ENCODE measurements around the gene CC2D2A.
"Not testable (repeated sequence)": the region's sequence is repeated elsewhere in the genome, so short reads cannot be mapped to it uniquely, and the experiment has no call there.

The CC2D2A gene

GRCh38 chr4:15612136-15612535, 142.5 kb downstream of the CC2D2A start:
- TF ChIP-seq CTCF (IDR thresholded peaks at IDR 0.05; ENCODE audit: low read depth, low read length, poor library complexity, severe bottlenecking) (no peak), EZH2phosphoT487 (IDR thresholded peaks at IDR 0.05; ENCODE audit: borderline replicate concordance, low read length) (no peak)
- no peaks in the 10 kb centered on the region; the same call in 1 of the 2 replicates for H4K20me1 ChIP-seq (ENCODE audit: control insufficient read depth, insufficient read depth, low read depth, low read length)
- no peaks in the 10 kb centered on the region for H3K9me2 ChIP-seq (replicated peaks; ENCODE audit: control insufficient read depth, low read length)
- peaks cover 17% of the 10 kb centered on the region for H3K36me3 ChIP-seq (ENCODE audit: control insufficient read depth, low read length)
- no peaks in the 10 kb centered on the region for H3K27me3 ChIP-seq (ENCODE audit: control insufficient read depth, low read length)
- peaks cover 21% of the 10 kb centered on the region for H3K79me2 ChIP-seq (ENCODE audit: control insufficient read depth, low read length)
- H3K27ac ChIP-seq (ENCODE audit: low read depth, low read length) = no peak overlapping the region
- H3F3A ChIP-seq (ENCODE audit: control insufficient read depth, insufficient read depth) = no peaks in the 10 kb centered on the region
- H3K4me1 ChIP-seq (ENCODE audit: control insufficient read depth, low read length) = no peaks in the 10 kb centered on the region
- no peak overlapping the region for H3K4me2 ChIP-seq (ENCODE audit: low read length)
- no peaks in the 10 kb centered on the region for H3K9me3 ChIP-seq (ENCODE audit: control insufficient read depth, insufficient read depth, low read length)
- no peak overlapping the region for H3K4me3 ChIP-seq (ENCODE audit: low read length)

- Histone ChIP-seq H3K9me3 (ENCODE audit: control insufficient read depth, insufficient read depth, low read length) (peaks cover 13% of the 10 kb centered on the region), H3K36me3 (ENCODE audit: control insufficient read depth, low read length) (peaks cover 34% of the 10 kb centered on the region), H3K79me2 (ENCODE audit: control insufficient read depth, low read length) (peaks cover 48% of the 10 kb centered on the region)
- H3K4me3 ChIP-seq (ENCODE audit: low read length); H3F3A ChIP-seq (ENCODE audit: control insufficient read depth, insufficient read depth); H3K4me1 ChIP-seq (ENCODE audit: control insufficient read depth, low read length); H4K20me1 ChIP-seq (ENCODE audit: control insufficient read depth, insufficient read depth, low read depth, low read length); H3K9me2 ChIP-seq (replicated peaks; ENCODE audit: control insufficient read depth, low read length); H3K4me2 ChIP-seq (ENCODE audit: low read length); H3K27me3 ChIP-seq (ENCODE audit: control insufficient read depth, low read length); H3K27ac ChIP-seq (ENCODE audit: low read depth, low read length): not testable (repeated sequence)
Observed at GRCh38 chr4:15614891-15615290, 145.2 kb downstream of the CC2D2A start.

- not testable (repeated sequence) for H3K9me2 ChIP-seq (replicated peaks; ENCODE audit: control insufficient read depth, low read length); H3K27me3 ChIP-seq (ENCODE audit: control insufficient read depth, low read length); H3K4me2 ChIP-seq (ENCODE audit: low read length); H4K20me1 ChIP-seq (ENCODE audit: control insufficient read depth, insufficient read depth, low read depth, low read length); H3K27ac ChIP-seq (ENCODE audit: low read depth, low read length); H3K4me3 ChIP-seq (ENCODE audit: low read length); H3K4me1 ChIP-seq (ENCODE audit: control insufficient read depth, low read length); H3F3A ChIP-seq (ENCODE audit: control insufficient read depth, insufficient read depth)
- Histone ChIP-seq H3K36me3 (ENCODE audit: control insufficient read depth, low read length) (peaks cover 51% of the 10 kb centered on the region), H3K9me3 (ENCODE audit: control insufficient read depth, insufficient read depth, low read length) (peaks cover 23% of the 10 kb centered on the region), H3K79me2 (ENCODE audit: control insufficient read depth, low read length) (peaks cover 73% of the 10 kb centered on the region)
Observed at GRCh38 chr4:15617407-15617806, 147.7 kb downstream of the CC2D2A start.

GRCh38 chr4:15636818-15637217, 167.1 kb downstream of the CC2D2A start:
- TF ChIP-seq EZH2phosphoT487 (IDR thresholded peaks at IDR 0.05; ENCODE audit: borderline replicate concordance, low read length) = no peak
- H3K27me3 ChIP-seq (ENCODE audit: control insufficient read depth, low read length) = no peaks in the 10 kb centered on the region
- peaks cover 6% of the 10 kb centered on the region for H3K79me2 ChIP-seq (ENCODE audit: control insufficient read depth, low read length)
- H3K9me3 ChIP-seq (ENCODE audit: control insufficient read depth, insufficient read depth, low read length) = no peaks in the 10 kb centered on the region
- H3K4me2 ChIP-seq (ENCODE audit: low read length) = no peak overlapping the region
- no peak overlapping the region for H3K4me3 ChIP-seq (ENCODE audit: low read length)
- no peak overlapping the region for H3K27ac ChIP-seq (ENCODE audit: low read depth, low read length)
- H3F3A ChIP-seq (ENCODE audit: control insufficient read depth, insufficient read depth) = no peaks in the 10 kb centered on the region
- no peaks in the 10 kb centered on the region for H4K20me1 ChIP-seq (ENCODE audit: control insufficient read depth, insufficient read depth, low read depth, low read length)
- H3K9me2 ChIP-seq (replicated peaks; ENCODE audit: control insufficient read depth, low read length) = no peaks in the 10 kb centered on the region
- peaks cover 14% of the 10 kb centered on the region for H3K4me1 ChIP-seq (ENCODE audit: control insufficient read depth, low read length)
- peaks cover 80% of the 10 kb centered on the region for H3K36me3 ChIP-seq (ENCODE audit: control insufficient read depth, low read length)

- Histone ChIP-seq H3K36me3 (ENCODE audit: control insufficient read depth, low read length) (peaks cover 74% of the 10 kb centered on the region), H3K79me2 (ENCODE audit: control insufficient read depth, low read length) (peaks cover 20% of the 10 kb centered on the region)
- TF ChIP-seq CTCF (IDR thresholded peaks at IDR 0.05; ENCODE audit: low read depth, low read length, poor library complexity, severe bottlenecking) (no peak), EZH2phosphoT487 (IDR thresholded peaks at IDR 0.05; ENCODE audit: borderline replicate concordance, low read length) (no peak)
Observed at GRCh38 chr4:15638418-15638817, 168.7 kb downstream of the CC2D2A start.

More at GRCh38 chr4:15638418-15638817, 168.7 kb downstream of the CC2D2A start:
- H3K9me2 ChIP-seq (replicated peaks; ENCODE audit: control insufficient read depth, low read length) = no peaks in the 10 kb centered on the region
- H3K27me3 ChIP-seq (ENCODE audit: control insufficient read depth, low read length) = no peaks in the 10 kb centered on the region
- peaks cover 14% of the 10 kb centered on the region for H3K4me1 ChIP-seq (ENCODE audit: control insufficient read depth, low read length)
- H4K20me1 ChIP-seq (ENCODE audit: control insufficient read depth, insufficient read depth, low read depth, low read length) = no peaks in the 10 kb centered on the region
- H3K4me2 ChIP-seq (ENCODE audit: low read length) = no peak overlapping the region
- H3K4me3 ChIP-seq (ENCODE audit: low read length) = no peak overlapping the region
- H3K27ac ChIP-seq (ENCODE audit: low read depth, low read length) = no peak overlapping the region
- no peaks in the 10 kb centered on the region for H3F3A ChIP-seq (ENCODE audit: control insufficient read depth, insufficient read depth)
- no peaks in the 10 kb centered on the region for H3K9me3 ChIP-seq (ENCODE audit: control insufficient read depth, insufficient read depth, low read length)

Measured in DOHH2 (cell line).